Thymus (tissue), 11 donors: ENCODE data around the gene SMS. TPM values are rescaled to one million over a fixed set of nuclear protein-coding genes. Genes with fewer than 3 reads are reported as not detected.

Source experiments
- DNase-seq, 9 donors: peaks; one replicate each; pipeline ENCODE4 v3.0.0-alpha.2; 2013; ENCODE audit warnings: low spot score in 9 of 9, low read depth in 6 of 9, missing footprints in 1 of 9
- H3K27ac ChIP-seq, 2 donors: one replicate each; pipeline ENCODE4 v1.5.1; 2013; ENCODE audit warnings: control low read depth in 1 of 2, low read depth in 1 of 2, low read length in 1 of 2, mild to moderate bottlenecking in 1 of 2, moderate library complexity in 1 of 2
- H3K27me3 ChIP-seq, 2 donors: one replicate each; pipeline ENCODE4 v1.5.1; 2013; ENCODE audit warnings: low read length in 1 of 2; ENCODE audit not compliant: control insufficient read depth in 2 of 2, insufficient read depth in 1 of 2
- H3K36me3 ChIP-seq, 2 donors: one replicate each; pipeline ENCODE4 v1.5.1; 2013; ENCODE audit warnings: low read length in 1 of 2, mild to moderate bottlenecking in 1 of 2, moderate library complexity in 1 of 2; ENCODE audit not compliant: control insufficient read depth in 2 of 2, insufficient read depth in 2 of 2
- H3K4me1 ChIP-seq, 2 donors: one replicate each; pipeline ENCODE4 v1.5.1; 2013; ENCODE audit warnings: low read length in 2 of 2; ENCODE audit not compliant: control insufficient read depth in 2 of 2, insufficient read depth in 2 of 2
- H3K4me3 ChIP-seq, 2 donors: one replicate each; pipeline ENCODE4 v1.5.1; 2013; ENCODE audit warnings: low read length in 2 of 2, control low read depth in 1 of 2, mild to moderate bottlenecking in 1 of 2
- H3K9me3 ChIP-seq, 2 donors: one replicate each; pipeline ENCODE4 v1.5.1; 2013; ENCODE audit warnings: low read length in 1 of 2, mild to moderate bottlenecking in 1 of 2; ENCODE audit not compliant: control insufficient read depth in 2 of 2, insufficient read depth in 1 of 2
- WGBS: extraction: QIAGEN DNeasy Blood & Tissue Kit; methylation state at CpG from one replicate; pipeline ENCODE4 v1.1.7; 2013; 5-methylcytosine and 5-hydroxymethylcytosine counted together
- polyA plus RNA-seq: library from polyadenylated mRNA; stranded (reverse); fragments of 200-250 nt; gene quantifications from one replicate; pipeline ENCODE4 v1.2.3, GENCODE V29; 2013
- total RNA-seq: library from RNA; stranded (reverse); fragments of 120-200 nt; gene quantifications from one replicate; pipeline ENCODE4 v1.2.4, GENCODE V29; 2013
- donor health status: healthy.

The SMS gene
- total and polyA plus RNA-seq, 2 donors, result 69.9 to 81.2 TPM

GRCh38 chrX:22004866-22005265, 64.4 kb downstream of the SMS start:
- DNase-seq, result no peak
- H3K36me3 ChIP-seq, result no peaks in the 10 kb centered on the region
- 95% methylated on average over 10 of the region's 10 CpGs for WGBS
- H3K27ac ChIP-seq, result no peak overlapping the region
- H3K27me3 ChIP-seq, result no peaks in the 10 kb centered on the region
- peaks cover 0 to 3% of the 10 kb centered on the region in 2 donors for H3K4me1 ChIP-seq
- H3K9me3 ChIP-seq, result no peaks in the 10 kb centered on the region
- no peak overlapping the region for H3K4me3 ChIP-seq

GRCh38 chrX:22012051-22012450, 71.5 kb downstream of the SMS start:
- Histone ChIP-seq H3K9me3 (no peaks in the 10 kb centered on the region), H3K4me1 (peaks cover 0 to 3% of the 10 kb centered on the region in 2 donors), H3K36me3 (no peaks in the 10 kb centered on the region), H3K27me3 (no peaks in the 10 kb centered on the region), H3K4me3 (no peak overlapping the region), H3K27ac (no peak overlapping the region)
- WGBS, result 6% methylated on average over 5 of the region's 5 CpGs
- DNase-seq, result no peak

GRCh38 chrX:22012931-22013330, 72.4 kb downstream of the SMS start:
- peaks cover 0 to 1% of the 10 kb centered on the region in 2 donors for H3K4me1 ChIP-seq
- H3K27me3 ChIP-seq, result no peaks in the 10 kb centered on the region
- H3K4me3 ChIP-seq, result no peak overlapping the region
- 98% methylated on average over 7 of the region's 7 CpGs for WGBS
- H3K27ac ChIP-seq, result no peak overlapping the region
- H3K36me3 ChIP-seq, result no peaks in the 10 kb centered on the region
- H3K9me3 ChIP-seq, result no peaks in the 10 kb centered on the region
- DNase-seq, result no peak

- 93% methylated on average over 9 of the region's 9 CpGs for WGBS
- Histone ChIP-seq H3K4me3 (no peak overlapping the region), H3K27ac (no peak overlapping the region), H3K27me3 (no peaks in the 10 kb centered on the region), H3K36me3 (no peaks in the 10 kb centered on the region), H3K9me3 (no peaks in the 10 kb centered on the region), H3K4me1 (no peaks in the 10 kb centered on the region)
- DNase-seq, result no peak
Measured at GRCh38 chrX:22015139-22015750, 74.7 kb downstream of the SMS start.

GRCh38 chrX:22021751-22022324, 81.3 kb downstream of the SMS start:
- no peaks in the 10 kb centered on the region for H3K36me3 ChIP-seq
- H3K4me3 ChIP-seq, result no peak overlapping the region
- 86% methylated on average over 10 of the region's 10 CpGs for WGBS
- DNase-seq, result no peak
- no peak overlapping the region for H3K27ac ChIP-seq
- H3K27me3 ChIP-seq, result no peaks in the 10 kb centered on the region
- H3K9me3 ChIP-seq, result no peaks in the 10 kb centered on the region
- no peaks in the 10 kb centered on the region for H3K4me1 ChIP-seq

- no peaks in the 10 kb centered on the region for H3K27me3 ChIP-seq
- WGBS, result 49% methylated on average over 2 of the region's 2 CpGs
- H3K9me3 ChIP-seq, result no peaks in the 10 kb centered on the region
- H3K4me1 ChIP-seq, result no peaks in the 10 kb centered on the region
- H3K4me3 ChIP-seq, result no peak overlapping the region
- no peak overlapping the region for H3K27ac ChIP-seq
- no peaks in the 10 kb centered on the region for H3K36me3 ChIP-seq
- no peak for DNase-seq
Measured at GRCh38 chrX:22024577-22024976, 84.1 kb downstream of the SMS start.

- Histone ChIP-seq H3K27me3 (no peaks in the 10 kb centered on the region), H3K4me1 (no peaks in the 10 kb centered on the region), H3K4me3 (no peak overlapping the region), H3K36me3 (no peaks in the 10 kb centered on the region), H3K27ac (no peak overlapping the region), H3K9me3 (no peaks in the 10 kb centered on the region)
- no peak for DNase-seq
- 97% methylated on average over 7 of the region's 7 CpGs for WGBS
Measured at GRCh38 chrX:22025751-22026150, 85.2 kb downstream of the SMS start.

GRCh38 chrX:22026731-22027130, 86.2 kb downstream of the SMS start:
- Histone ChIP-seq H3K27ac (no peak overlapping the region), H3K27me3 (no peaks in the 10 kb centered on the region), H3K4me1 (no peaks in the 10 kb centered on the region), H3K36me3 (no peaks in the 10 kb centered on the region), H3K4me3 (no peak overlapping the region), H3K9me3 (no peaks in the 10 kb centered on the region)
- 91% methylated on average over 4 of the region's 4 CpGs for WGBS
- DNase-seq, result no peak

GRCh38 chrX:22032084-22032483, 91.6 kb downstream of the SMS start, which contains the start of gene PHEX:
TSS of gene PHEX (plus strand) at chrX:22032325. CDS start at chrX:22033006, 681 bp downstream.
- 16% methylated on average over 1 of the region's 1 CpG for WGBS
- no peaks in the 10 kb centered on the region for H3K9me3 ChIP-seq
- no peaks in the 10 kb centered on the region for H3K36me3 ChIP-seq
- no peak within 1 kb of the TSS for H3K4me3 ChIP-seq
- no peaks in the 10 kb centered on the region for H3K4me1 ChIP-seq
- H3K27me3 ChIP-seq, result no peaks in the 10 kb centered on the region
- H3K27ac ChIP-seq, result no peak within 1 kb of the TSS
- no peak for DNase-seq
